Osteocyte (in vitro differentiated cells): ENCODE measurements around the gene ADGRA3. TPM values are rescaled to one million over a fixed set of nuclear protein-coding genes. Genes with fewer than 3 reads are reported as not detected.
"Not testable (repeated sequence)": the region's sequence is repeated elsewhere in the genome, so short reads cannot be mapped to it uniquely, and the experiment has no call there.

ENCODE experiments used
- DNase-seq: peaks from one replicate; pipeline ENCODE4 v3.0.0; 2021; ENCODE audit warnings: mixed read lengths; ENCODE audit not compliant: unreplicated experiment; ENCODE audit errors: extremely low spot score
- H3K27ac Mint-ChIP-seq: one replicate; pipeline ENCODE4 v1.8.0; 2021; ENCODE audit warnings: mild to moderate bottlenecking, mixed read lengths; ENCODE audit not compliant: unreplicated experiment
- H3K27me3 Mint-ChIP-seq: one replicate; pipeline ENCODE4 v1.8.0; 2021; ENCODE audit warnings: mixed read lengths; ENCODE audit not compliant: unreplicated experiment
- H3K36me3 Mint-ChIP-seq: one replicate; pipeline ENCODE4 v1.8.0; 2021; ENCODE audit warnings: mixed read lengths; ENCODE audit not compliant: unreplicated experiment
- H3K4me1 Mint-ChIP-seq: one replicate; pipeline ENCODE4 v1.8.0; 2021; ENCODE audit warnings: mixed read lengths; ENCODE audit not compliant: unreplicated experiment
- H3K4me3 Mint-ChIP-seq: one replicate; pipeline ENCODE4 v1.8.0; 2021; ENCODE audit warnings: mild to moderate bottlenecking, moderate library complexity, mixed read lengths; ENCODE audit not compliant: unreplicated experiment
- H3K9me3 Mint-ChIP-seq: one replicate; pipeline ENCODE4 v1.8.0; 2021; ENCODE audit warnings: mixed read lengths; ENCODE audit not compliant: unreplicated experiment
- CTCF ChIP-seq: fragments of 200-600 bp; sonication (generic); IDR thresholded peaks from 2 replicates; pipeline ENCODE4 v1.5.0; 2021; ENCODE audit warnings: antibody characterized with exemption, mild to moderate bottlenecking, moderate library complexity
- total RNA-seq: library from RNA; stranded (reverse); gene quantifications from 2 replicates; pipeline ENCODE4 v1.2.1, GENCODE V29; 2021

The ADGRA3 gene
- total RNA-seq, 1 donor from 2014 or later: 32.2 TPM

GRCh38 chr4:22384154-22384553 lies 131.7 kb downstream of the ADGRA3 start:
- H3K4me3 Mint-ChIP-seq: no peak overlapping the region
- DNase-seq: no peak
- peaks cover 14% of the 10 kb centered on the region for H3K36me3 Mint-ChIP-seq
- no peak overlapping the region for H3K27ac Mint-ChIP-seq
- no peaks in the 10 kb centered on the region for H3K27me3 Mint-ChIP-seq
- H3K9me3 Mint-ChIP-seq: peaks cover 7% of the 10 kb centered on the region
- no peak for TF ChIP-seq CTCF
- peaks cover 10% of the 10 kb centered on the region for H3K4me1 Mint-ChIP-seq

- not testable (repeated sequence) for H3K36me3 Mint-ChIP-seq, DNase-seq, H3K27ac Mint-ChIP-seq, H3K27me3 Mint-ChIP-seq, H3K4me3 Mint-ChIP-seq
- Mint-ChIP-seq H3K4me1 (peaks cover 10% of the 10 kb centered on the region), H3K9me3 (peaks cover 18% of the 10 kb centered on the region)
Observed at GRCh38 chr4:22382216-22382615, 133.7 kb downstream of the ADGRA3 start.

- peaks cover 3% of the 10 kb centered on the region for H3K9me3 Mint-ChIP-seq
- no peak for TF ChIP-seq CTCF
- no peak overlapping the region for H3K4me3 Mint-ChIP-seq
- H3K36me3 Mint-ChIP-seq: peaks cover 2% of the 10 kb centered on the region
- no peak overlapping the region for H3K27ac Mint-ChIP-seq
- H3K27me3 Mint-ChIP-seq: no peaks in the 10 kb centered on the region
- no peaks in the 10 kb centered on the region for H3K4me1 Mint-ChIP-seq
- DNase-seq: no peak
Observed at GRCh38 chr4:22372986-22373385, 142.9 kb downstream of the ADGRA3 start.

- Mint-ChIP-seq H3K4me1 (no peaks in the 10 kb centered on the region), H3K27ac (no peak overlapping the region)
Observed at GRCh38 chr4:22369901-22370562, 145.8 kb downstream of the ADGRA3 start.

GRCh38 chr4:22363787-22364186 lies 152.1 kb downstream of the ADGRA3 start:
- peaks cover 6% of the 10 kb centered on the region for H3K9me3 Mint-ChIP-seq
- no peak for TF ChIP-seq CTCF
- H3K27me3 Mint-ChIP-seq: no peaks in the 10 kb centered on the region
- no peaks in the 10 kb centered on the region for H3K36me3 Mint-ChIP-seq
- H3K27ac Mint-ChIP-seq: no peak overlapping the region
- H3K4me3 Mint-ChIP-seq: no peak overlapping the region
- DNase-seq: no peak
- peaks cover 4% of the 10 kb centered on the region for H3K4me1 Mint-ChIP-seq

More at GRCh38 chr4:22369901-22370562, 145.8 kb downstream of the ADGRA3 start:
- Mint-ChIP-seq H3K27me3 (no peaks in the 10 kb centered on the region), H3K9me3 (peaks cover 3% of the 10 kb centered on the region), H3K36me3 (peaks cover 2% of the 10 kb centered on the region), H3K4me3 (no peak overlapping the region)
- TF ChIP-seq CTCF: no peak
- no peak for DNase-seq
